PFSK-1 (cell line): ENCODE data around the gene AREG.

Experiments
- FOXP2 ChIP-seq: optimal IDR thresholded peaks from 2 replicates; pipeline ENCODE3; 2011; ENCODE audit warnings: borderline replicate concordance, control low read depth, inconsistent platforms; ENCODE audit not compliant: insufficient read depth; ENCODE audit errors: extremely low read length, extremely low read depth
- POLR2AphosphoS5 ChIP-seq: IDR thresholded peaks from 2 replicates; pipeline ENCODE4 v1.6.1; 2012; ENCODE audit warnings: low read depth, mild to moderate bottlenecking, control low read depth, low read length, moderate library complexity
- SIN3A ChIP-seq: IDR thresholded peaks from 2 replicates; pipeline ENCODE4 v1.6.1; 2012; ENCODE audit warnings: mild to moderate bottlenecking, low read length, moderate library complexity, borderline replicate concordance; ENCODE audit not compliant: insufficient read depth
- TAF1 ChIP-seq: IDR thresholded peaks from 2 replicates; pipeline ENCODE4 v1.6.1; 2012; ENCODE audit warnings: low read length, control low read depth, borderline replicate concordance; ENCODE audit not compliant: insufficient read depth
- TF ChIP-seq, protein P1 (sequence below), 2 experiments: IDR thresholded peaks; 2 replicates each; pipeline versions ENCODE4 v1.6.1 to v1.8.0; 2011 to 2012; ENCODE audit warnings: low read depth in 2 of 2, low read length in 2 of 2, control low read depth in 1 of 2, inconsistent platforms in 1 of 2, mild to moderate bottlenecking in 1 of 2, moderate library complexity in 1 of 2; ENCODE audit not compliant: insufficient read depth in 1 of 2

AREG gene

DNA sequence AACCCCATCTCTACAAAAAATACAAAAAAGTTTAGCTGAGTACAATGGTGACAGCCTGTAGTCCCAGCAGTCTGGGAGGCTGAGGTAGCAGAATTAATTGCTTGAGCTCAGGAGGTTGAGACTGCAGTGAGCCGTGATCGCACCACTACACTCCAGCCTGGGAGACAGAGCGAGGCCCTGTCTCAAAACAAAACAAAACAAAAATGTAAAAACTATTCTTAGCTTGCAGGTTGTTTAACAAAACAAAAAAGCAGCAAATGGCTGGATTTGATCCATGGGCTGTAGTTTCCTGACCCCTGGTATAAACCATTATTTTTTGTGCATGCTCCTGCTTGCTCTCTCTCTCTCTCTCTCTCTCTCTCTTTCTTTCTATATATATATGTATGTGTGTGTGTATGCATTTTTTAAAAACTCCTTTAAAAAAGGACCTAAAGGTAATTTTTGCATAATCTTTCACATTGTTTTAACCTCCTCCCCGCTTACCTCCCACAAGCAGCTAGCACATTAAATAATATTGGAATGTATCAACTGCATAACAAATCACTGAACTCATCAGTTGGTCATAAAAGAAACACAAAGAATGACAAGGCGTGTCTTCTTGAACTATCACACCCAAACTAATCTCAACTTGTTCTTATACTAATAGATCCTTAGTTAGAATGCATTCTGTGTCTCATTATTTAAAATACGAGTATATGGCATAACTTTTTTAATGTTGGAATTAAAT, 4.8 kb downstream of the AREG start:
- TF ChIP-seq, protein P1, sequence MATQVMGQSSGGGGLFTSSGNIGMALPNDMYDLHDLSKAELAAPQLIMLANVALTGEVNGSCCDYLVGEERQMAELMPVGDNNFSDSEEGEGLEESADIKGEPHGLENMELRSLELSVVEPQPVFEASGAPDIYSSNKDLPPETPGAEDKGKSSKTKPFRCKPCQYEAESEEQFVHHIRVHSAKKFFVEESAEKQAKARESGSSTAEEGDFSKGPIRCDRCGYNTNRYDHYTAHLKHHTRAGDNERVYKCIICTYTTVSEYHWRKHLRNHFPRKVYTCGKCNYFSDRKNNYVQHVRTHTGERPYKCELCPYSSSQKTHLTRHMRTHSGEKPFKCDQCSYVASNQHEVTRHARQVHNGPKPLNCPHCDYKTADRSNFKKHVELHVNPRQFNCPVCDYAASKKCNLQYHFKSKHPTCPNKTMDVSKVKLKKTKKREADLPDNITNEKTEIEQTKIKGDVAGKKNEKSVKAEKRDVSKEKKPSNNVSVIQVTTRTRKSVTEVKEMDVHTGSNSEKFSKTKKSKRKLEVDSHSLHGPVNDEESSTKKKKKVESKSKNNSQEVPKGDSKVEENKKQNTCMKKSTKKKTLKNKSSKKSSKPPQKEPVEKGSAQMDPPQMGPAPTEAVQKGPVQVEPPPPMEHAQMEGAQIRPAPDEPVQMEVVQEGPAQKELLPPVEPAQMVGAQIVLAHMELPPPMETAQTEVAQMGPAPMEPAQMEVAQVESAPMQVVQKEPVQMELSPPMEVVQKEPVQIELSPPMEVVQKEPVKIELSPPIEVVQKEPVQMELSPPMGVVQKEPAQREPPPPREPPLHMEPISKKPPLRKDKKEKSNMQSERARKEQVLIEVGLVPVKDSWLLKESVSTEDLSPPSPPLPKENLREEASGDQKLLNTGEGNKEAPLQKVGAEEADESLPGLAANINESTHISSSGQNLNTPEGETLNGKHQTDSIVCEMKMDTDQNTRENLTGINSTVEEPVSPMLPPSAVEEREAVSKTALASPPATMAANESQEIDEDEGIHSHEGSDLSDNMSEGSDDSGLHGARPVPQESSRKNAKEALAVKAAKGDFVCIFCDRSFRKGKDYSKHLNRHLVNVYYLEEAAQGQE (IDR thresholded peaks at IDR 0.05; ENCODE audit: insufficient read depth in 1 of 2, low read depth in 2 of 2, low read length in 2 of 2) = no peak
- TF ChIP-seq POLR2AphosphoS5 (no peak), FOXP2 (no peak), SIN3A (no peak), TAF1 (no peak)

DNA sequence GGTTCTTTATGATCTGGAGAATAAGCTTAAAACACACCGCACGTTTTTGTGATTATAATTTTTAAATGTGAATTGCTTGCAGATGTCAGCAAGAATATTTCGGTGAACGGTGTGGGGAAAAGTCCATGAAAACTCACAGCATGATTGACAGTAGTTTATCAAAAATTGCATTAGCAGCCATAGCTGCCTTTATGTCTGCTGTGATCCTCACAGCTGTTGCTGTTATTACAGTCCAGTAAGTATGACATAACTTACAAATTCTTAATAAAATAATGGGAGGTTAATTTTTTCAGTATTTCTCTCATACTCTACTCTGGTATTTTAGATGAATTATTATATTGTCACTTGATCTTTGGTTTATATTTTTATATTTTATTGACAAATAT, 5.4 kb downstream of the AREG start:
- no peak for TF ChIP-seq TAF1
- no peak for TF ChIP-seq FOXP2
- no peak for TF ChIP-seq SIN3A
- TF ChIP-seq, protein P1 (IDR thresholded peaks at IDR 0.05; ENCODE audit: insufficient read depth in 1 of 2, low read depth in 2 of 2, low read length in 2 of 2) = no peak
- no peak for TF ChIP-seq POLR2AphosphoS5

DNA sequence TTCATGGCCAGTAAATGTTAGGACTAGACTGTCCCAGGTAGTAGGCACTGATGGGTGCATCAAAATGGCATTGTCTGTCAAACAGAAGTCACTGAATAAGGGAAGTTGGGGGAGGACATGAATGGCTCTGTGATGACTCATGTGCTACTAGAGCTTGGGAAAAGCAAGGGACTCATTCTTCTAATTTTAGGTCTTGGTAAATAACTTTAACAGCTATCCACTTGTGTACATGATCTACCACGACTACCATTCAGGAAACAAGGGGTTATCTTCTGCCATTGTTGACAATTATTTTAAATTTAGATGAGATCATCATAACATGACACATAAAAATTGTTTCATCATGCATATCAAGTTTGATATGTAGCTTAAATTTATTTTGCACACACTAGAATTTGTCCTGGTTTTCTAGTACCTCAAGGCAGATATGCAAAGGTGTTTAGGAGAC, 6.3 kb downstream of the AREG start:
- TF ChIP-seq FOXP2 = no peak
- no peak for TF ChIP-seq POLR2AphosphoS5
- TF ChIP-seq, protein P1 (IDR thresholded peaks at IDR 0.05; ENCODE audit: insufficient read depth in 1 of 2, low read depth in 2 of 2, low read length in 2 of 2) = no peak
- no peak for TF ChIP-seq SIN3A
- no peak for TF ChIP-seq TAF1

DNA sequence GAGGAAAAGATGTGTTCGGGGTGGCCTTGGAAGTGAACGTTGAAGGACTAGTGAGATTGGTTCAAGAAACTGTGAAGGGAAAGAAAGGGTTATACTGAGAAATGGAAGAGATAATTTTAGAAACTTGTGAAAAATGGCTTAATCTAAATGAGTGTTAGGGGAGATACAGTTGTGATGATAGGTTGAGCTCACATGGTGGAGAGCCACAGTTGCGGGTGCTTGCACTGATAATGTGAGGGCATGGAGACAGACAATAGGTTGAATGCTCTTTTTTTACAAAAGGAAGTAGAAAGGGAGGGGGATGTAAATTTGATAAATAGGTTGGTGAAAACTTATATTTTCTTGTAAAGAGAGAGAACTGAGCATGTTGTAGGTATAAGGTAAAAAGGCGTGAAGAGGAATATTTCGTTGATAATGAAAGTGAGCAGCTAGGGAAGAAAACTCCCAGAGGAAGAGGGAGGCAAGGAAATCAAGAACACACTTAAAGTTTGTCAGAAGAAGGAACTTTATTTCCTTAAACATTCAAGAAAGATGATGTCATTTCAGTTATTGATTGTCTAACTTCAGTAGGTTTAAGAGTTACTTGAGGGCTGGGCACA, 8.2 kb downstream of the AREG start:
- TF ChIP-seq TAF1 = no peak

DNA sequence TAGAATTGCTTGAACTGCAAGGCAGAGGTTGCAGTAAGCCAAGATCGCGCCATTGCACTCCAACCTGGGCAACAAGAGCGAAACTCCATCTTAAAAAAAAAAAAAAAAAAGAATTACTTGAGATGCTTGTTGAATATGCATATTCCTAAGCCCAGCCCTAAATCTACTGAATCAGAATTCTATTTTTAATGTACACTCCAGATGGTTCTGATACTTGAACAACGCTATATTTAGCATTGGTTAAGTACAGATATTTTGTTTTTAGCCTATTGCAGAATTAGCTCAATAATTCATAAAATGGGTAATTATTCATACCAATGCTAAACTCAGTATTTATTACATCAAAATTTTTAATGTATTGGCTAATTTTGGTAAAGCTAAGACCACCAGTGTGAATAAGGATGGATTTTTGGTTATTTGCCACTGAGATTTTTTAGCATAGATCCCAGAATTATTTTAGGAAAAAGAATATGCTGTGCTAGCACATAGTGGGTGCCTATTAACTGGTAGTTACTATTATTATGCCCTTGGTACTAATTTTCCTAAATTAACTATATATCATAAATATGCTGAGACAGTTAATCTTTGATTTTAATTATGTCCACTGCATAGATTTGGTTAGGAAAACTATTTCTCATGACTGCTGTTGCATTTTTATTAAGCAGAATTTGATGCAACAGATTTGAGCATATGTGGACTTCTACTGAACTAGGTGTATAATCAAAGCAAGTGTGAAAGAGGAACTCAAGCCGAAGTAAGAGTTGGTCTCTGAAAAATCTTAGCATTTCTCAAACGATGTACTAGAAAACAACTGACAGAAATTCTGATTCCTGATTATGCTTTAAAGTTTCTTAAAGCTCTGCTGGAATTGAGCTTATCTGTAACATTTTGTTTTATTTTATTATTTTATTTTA, 9.2 kb downstream of the AREG start:
- TF ChIP-seq TAF1 = no peak
- TF ChIP-seq, protein P1 (IDR thresholded peaks at IDR 0.05; ENCODE audit: insufficient read depth in 1 of 2, low read depth in 2 of 2, low read length in 2 of 2) = no peak
- no peak for TF ChIP-seq SIN3A
- TF ChIP-seq POLR2AphosphoS5 = no peak
- TF ChIP-seq FOXP2 = no peak
